Body of pancreas (tissue), 4 donors: ENCODE data around the gene PAK4.

Experiments
- CTCF ChIP-seq, 7 experiments: fragments of 450-650 bp in 4 of 7; fragments of 200-600 bp in 3 of 7; sonication (generic) in 3 of 7; IDR thresholded peaks; one replicate each; pipeline ENCODE4 v1.5.1; 2016 to 2019; ENCODE audit warnings: antibody characterized with exemption in 7 of 7
- POLR2A ChIP-seq, 3 donors: fragments of 450-650 bp; IDR thresholded peaks; one replicate each; pipeline ENCODE4 v1.6.1; 2016; ENCODE audit warnings: antibody characterized with exemption in 3 of 3, mild to moderate bottlenecking in 2 of 3

- TF ChIP-seq POLR2A (IDR thresholded peaks at IDR 0.05) (peak in 1 of 3 donors; percentile 54), CTCF (IDR thresholded peaks at IDR 0.05) (peak in 1 of 7 experiments; percentile 5)
Observed at GRCh38 chr19:39193803-39194202, 68.2 kb downstream of the PAK4 start.
